NCI-H2227 (cell line): ENCODE results near the gene TMEM37.

Source experiments
- DNase-seq: peaks from one replicate; lab custom pipeline; 2025; ENCODE audit not compliant: unreplicated experiment; lab: John Stamatoyannopoulos, UW

Gene TMEM37

DNA sequence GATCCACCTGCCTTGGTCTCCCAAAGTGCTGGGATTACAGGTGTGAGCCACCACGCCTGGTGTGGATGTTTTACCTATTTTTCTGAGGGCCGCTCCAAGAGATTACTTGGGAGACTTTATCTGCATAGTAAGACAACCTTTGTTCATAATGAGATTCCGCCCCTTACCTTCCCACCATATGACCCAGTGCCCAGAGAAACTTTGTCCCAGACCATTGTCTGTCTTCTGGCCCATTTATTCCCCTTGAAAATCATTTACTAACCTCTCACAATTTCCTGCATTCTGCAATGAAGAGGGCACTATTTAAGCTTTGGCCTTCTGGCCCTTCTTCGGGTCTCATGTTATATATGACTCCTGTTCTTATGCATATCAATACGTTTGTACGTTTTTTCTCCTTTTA is 13.7 kb upstream of the TMEM37 start:
- DNase-seq, result no peak

DNA sequence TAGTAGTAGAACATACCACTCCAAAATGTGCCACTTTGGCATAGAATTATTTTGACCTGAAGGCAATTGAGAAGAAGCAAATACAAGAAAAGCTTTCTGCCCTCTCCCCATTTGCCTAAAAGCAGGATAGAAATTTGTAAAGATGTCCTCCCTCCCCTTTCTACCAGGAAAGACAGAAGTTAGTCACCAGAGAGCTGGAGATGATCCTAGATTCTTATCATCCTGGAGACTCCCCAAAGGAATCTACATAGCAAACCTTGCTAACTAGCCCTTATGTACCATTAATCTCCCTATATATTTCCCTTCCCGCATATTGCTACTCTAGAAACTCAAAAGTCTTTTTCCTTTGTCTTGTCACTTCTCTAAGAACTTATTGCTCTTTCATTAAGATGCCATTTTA is 12.6 kb upstream of the TMEM37 start:
- no peak for DNase-seq

DNA sequence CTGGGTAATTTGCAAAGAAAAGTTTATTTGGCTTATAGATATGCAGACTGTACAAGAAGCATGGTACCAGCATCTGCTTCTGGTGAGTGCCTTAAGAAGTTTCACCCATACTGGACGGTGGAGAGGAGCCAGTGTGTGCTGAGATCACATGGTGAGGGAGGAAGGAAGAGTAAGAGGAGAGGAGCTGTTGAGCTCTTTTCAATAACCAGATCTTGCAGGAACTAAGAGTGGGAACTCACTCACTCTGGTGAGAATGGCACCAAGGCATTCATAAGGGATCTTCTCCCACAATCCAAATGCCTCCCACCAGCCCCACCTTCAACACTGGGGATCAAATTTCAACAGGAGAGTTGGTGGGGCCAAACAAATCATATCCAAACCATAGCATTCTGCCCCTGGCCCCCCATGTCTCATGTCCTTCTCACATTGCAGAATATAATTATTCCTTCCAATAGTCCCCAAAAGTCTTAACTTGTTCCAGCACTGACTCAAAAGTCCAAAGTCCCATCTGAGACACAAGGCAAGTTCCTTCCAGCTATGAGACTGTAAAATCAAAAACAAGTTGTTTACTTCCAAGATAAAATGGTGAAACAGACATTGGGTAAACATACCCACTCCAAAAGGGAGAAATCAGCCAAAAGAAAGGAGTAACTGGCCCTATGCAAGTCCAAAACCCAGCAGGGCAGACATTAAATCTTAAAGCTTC is 11.7 kb upstream of the TMEM37 start:
- no peak for DNase-seq

- no peak for DNase-seq
Observed at GRCh38 chr2:119421304-119421703, 10.3 kb upstream of the TMEM37 start.

- no peak for DNase-seq
Observed at GRCh38 chr2:119421741-119422140, 9.9 kb upstream of the TMEM37 start.

DNA sequence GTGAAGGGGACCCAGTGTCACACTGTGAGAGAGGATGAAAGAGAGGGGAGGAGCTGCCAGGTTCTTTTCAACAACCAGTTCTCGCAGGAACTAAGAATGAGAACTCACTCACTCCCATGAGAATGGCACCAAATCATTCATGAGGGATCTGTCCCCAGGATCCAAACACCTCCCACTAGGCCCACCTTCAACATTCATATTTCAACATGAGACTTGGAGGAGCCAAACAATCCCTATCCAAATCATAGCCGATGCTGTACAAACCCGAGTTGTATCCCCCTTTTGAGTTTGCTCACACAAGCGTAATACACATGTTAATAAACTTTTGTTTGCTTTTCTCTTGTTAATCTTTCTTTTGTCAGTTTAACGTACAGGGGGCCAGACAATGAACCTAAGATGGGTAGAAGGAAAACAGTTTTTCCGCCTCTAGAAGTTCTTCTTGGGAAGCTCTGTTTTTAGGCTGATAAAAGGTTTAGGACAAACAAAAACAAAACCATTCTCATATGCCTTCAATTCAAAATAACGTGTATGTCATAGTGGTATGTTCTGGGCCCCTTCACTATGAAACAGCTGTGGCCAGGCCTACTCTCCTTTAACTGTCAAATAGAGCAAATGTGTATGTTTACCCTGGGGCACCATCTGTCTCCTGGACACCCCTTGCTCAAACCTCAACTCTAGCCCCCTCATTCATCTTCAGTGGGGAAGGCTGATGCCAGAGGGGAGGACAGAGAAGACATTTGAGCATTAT is 9.1 kb upstream of the TMEM37 start:
- DNase-seq, result no peak

- DNase-seq, result no peak
Observed at GRCh38 chr2:119423108-119423444, 8.6 kb upstream of the TMEM37 start.

DNA sequence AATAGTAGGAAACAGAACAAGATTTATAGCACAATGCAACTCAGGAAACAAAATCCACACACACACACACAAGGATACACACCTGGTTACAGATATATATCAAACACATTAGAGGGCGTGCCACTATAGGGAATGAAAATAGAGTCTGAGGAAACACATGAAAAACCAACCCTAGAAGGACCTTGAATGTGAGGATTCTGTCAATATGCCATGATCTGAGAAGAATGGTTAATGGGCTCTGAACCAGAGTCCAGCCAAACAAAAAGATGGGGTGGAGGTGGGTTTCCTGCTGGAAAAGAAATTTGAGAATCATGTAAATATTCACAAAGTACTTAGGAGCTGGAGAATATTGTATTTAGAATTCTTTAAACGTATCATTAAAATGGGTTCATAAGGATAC is 7.8 kb upstream of the TMEM37 start:
- no peak for DNase-seq

DNA sequence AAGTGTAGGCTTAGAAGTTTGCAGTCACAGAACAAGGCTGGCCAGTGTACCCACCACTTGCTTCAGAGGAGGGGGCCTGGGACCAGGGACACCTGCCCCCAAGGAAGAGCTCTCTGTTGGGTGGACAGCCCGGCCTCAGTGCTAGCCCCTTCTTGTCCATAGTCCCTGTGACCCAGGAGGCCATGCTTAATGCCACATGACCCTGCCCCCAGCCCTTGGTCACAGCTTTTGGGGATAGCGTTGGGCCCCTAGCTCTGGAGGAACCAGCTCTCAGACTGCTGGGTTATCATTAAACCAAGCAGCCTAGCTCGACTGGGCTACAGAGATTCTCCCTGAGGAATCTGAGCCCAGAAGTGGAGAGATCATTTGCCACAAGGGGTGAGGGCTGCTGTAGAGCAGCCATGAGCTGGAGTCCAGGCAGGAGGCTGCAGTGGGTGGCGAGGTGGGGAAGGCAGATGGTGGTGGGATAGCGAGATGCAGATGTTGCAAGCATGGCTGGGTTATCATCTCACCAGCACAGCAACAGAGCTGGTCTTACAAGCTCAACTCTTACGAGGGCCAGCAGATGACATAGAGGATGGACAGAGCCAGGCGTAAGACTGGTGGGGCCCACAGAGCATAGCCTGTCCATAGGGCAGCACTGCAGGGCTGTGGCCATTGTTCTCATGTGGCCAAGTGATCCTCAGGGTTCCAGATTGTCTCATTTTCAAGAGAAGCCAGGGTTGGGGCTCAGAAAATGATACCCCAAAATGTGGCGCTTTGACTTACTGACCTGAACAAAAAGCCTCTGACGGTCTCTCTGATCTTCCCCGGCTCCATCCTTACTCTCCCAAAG is 7.2 kb upstream of the TMEM37 start:
- no peak for DNase-seq

GRCh38 chr2:119425119-119425405 is 6.6 kb upstream of the TMEM37 start:
- DNase-seq, result no peak

GRCh38 chr2:119425620-119426395 is 5.8 kb upstream of the TMEM37 start:
- no peak for DNase-seq

DNA sequence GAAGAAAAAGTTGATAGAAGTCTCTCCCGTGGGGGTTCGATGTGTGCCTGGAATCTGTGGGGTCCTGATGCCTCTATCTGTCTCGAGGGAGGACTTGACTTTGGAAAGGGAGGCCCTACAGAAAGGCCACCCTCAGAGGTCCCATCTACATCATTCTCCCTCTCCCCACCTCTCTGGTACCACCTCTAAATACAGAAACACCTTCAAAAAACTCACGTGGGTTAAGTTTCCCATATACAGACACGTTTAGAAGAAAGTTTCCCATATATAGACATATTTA is 5.3 kb upstream of the TMEM37 start:
- DNase-seq, result no peak

- DNase-seq, result no peak
Observed at GRCh38 chr2:119426801-119427395, 4.8 kb upstream of the TMEM37 start.

- no peak for DNase-seq
Observed at GRCh38 chr2:119427756-119428155, 3.9 kb upstream of the TMEM37 start.

DNA sequence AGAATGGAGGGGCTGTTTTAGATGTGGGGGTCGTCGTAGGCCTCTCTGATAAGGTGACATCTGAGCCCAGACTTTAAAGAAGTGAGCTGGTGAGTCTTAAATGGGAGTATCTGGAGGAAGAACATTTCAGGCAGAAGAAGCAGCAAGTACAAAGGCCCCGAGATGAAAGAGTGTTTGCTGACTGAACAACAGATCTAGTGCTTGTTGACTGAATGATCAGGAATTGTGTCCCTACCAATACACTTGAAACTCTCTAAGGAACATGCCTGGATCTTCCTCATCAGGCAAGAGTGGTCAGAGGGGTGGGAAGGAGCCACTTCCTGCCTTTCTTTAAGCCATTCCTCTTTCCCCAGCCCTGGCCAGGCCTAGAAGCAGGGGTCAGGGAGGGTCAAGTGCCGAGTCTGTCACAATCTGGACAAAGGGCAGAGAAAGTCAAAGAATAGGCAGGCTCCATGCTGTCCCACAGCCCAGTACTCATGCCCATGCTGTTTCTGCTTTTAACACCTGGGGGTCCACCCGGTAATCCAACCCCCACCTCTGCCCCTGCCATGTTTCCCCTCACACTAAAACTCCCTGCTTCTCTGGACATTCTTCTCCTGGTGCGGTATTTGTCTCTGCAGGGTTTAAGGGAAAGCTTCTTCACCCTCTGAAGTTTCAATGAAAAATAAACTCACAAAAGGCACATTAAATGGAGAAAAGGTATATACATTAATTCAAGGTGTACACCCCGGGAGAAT is 3.0 kb upstream of the TMEM37 start:
- DNase-seq, result no peak

DNA sequence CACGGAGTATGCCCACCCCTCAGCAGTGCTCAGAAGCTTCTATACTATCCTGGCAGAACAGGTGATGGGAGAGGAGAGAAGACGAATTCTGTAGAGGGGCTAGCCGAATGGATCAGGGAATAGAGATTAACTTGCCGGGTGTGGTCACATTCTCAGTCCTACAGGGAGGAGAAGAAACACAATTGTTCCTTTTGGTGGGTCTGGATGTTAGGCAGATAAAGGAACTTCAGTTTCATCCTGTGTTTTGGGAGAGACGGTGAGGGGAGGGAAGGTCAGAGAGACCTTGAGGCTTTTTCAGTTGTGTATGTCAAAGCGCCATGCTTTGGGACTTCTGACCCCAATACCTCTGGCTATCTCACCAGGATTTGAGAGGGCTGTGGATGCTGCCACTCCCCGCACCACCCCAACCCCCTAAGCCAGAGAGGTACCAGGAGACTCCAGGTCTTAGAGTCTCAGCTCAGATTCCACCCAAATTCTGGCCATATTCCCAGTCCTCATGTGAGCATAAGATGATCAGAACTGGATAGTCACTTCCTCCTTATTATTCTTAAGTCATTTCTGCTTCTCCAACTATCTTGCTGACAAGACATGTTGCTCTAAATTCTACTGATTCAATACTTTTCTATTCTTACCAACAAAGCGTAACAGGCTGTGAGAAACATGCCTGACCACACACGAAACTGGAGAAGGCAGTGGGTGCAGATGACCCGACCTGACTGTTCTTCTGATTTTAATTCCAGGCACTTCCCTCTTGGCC is 2.3 kb upstream of the TMEM37 start:
- no peak for DNase-seq

GRCh38 chr2:119430023-119430498 is 1.6 kb upstream of the TMEM37 start:
- DNase-seq, result no peak

DNA sequence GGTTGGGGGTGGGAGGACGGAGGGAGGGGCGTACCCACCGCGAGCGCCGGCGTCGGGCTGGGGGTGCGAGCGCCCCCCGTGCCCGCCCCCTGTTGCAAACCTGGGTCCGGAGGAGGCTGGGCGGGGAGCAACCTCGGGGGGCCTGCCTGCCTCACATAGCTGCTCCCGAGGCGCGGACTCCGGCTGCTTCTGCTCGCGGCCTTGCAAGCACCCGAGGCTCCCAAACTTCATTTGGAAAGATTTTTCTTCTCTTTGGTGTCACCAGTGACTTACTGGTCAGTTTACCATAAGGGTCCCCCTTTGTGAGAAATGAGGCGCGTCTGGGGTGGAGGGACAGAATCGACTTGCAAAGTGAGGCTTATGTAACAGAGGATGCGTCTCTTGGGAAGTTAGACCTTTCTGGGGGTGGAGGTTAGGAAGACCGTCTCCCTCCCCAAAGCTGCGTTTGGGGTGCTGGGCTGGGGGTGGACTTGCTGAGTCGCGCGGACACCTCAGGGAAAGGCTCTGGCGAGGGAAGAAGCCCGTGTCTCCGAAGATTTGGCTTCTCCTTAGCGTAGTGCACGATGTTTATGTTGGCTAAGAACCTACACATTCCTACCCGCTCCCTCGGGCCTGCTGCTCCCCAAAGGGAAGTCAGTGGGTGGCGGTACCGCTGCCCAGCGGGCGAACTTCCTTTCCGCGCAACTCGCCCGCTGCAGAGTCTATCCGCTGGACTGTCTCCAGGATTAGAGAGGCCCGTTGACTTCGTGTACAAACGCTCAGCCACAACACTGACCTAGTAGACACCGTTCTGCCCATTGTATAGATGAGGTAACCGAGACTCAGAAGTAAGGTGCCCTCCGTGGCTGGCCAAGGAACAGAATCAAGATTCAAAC is 559 bp downstream of the TMEM37 start:
- DNase-seq, result no peak
